ENCODE measurements around the gene GCHFR.

DNA sequence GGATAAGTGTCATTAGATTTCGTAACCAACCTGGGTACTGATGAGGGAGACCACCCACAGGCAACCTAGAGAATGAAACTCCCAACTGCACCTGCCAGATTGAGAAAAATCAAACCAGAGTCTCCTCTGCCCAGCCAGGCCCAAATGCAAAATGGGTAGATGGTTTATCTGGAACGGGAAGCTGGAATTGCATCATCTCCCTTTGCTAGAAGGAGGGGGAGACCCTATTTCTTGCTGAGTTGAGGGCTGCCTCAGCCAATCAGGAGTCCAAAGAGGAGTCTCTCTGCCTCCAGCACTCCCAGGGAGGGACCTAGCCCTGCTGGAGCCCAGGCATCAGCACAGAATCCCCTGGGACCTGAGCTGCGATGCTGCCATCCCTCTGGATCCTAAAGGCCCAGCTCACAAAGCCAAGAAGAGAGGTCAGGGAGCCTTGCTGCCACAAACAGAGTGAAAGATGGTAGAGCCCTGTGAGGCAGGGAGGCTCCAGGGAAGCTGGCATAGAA lies 16.9 kb upstream of the GCHFR start:
- TF ChIP-seq, protein P1, sequence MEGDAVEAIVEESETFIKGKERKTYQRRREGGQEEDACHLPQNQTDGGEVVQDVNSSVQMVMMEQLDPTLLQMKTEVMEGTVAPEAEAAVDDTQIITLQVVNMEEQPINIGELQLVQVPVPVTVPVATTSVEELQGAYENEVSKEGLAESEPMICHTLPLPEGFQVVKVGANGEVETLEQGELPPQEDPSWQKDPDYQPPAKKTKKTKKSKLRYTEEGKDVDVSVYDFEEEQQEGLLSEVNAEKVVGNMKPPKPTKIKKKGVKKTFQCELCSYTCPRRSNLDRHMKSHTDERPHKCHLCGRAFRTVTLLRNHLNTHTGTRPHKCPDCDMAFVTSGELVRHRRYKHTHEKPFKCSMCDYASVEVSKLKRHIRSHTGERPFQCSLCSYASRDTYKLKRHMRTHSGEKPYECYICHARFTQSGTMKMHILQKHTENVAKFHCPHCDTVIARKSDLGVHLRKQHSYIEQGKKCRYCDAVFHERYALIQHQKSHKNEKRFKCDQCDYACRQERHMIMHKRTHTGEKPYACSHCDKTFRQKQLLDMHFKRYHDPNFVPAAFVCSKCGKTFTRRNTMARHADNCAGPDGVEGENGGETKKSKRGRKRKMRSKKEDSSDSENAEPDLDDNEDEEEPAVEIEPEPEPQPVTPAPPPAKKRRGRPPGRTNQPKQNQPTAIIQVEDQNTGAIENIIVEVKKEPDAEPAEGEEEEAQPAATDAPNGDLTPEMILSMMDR (IDR thresholded peaks at IDR 0.05): no peak
- TF ChIP-seq EZH2phosphoT487 (IDR thresholded peaks at IDR 0.05): no peak
